ENCODE results near the gene ALX4.

DNA sequence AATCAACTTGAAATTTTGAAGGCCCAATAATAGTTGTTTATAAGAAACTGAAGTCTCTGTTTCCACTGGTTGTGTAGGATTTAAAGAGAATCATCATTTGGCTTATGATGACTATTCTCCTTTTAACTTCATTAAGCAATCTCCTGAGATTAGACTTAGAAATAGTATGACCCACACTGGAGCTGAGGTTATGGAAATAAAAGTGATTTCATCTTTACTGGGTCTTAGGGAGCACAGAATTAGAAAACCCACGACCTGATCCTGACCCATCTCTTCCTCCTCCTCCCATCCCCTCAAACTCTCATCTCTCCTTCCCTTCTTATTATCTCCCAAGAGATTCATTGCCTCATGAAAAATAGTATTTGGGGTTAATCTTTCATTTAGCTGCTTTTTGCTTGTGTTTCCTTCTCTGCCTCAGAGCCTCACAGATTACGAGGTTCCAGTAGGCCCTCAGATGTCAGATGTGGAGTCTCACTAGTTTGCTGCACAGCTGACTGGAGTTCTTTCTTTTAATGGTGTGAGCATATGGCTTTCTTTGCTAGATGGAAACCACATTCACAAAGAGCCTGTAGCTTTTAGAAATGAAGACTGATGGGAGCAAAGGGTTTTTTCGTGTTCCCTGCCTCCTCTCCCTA lies 85.0 kb downstream of the ALX4 start:
- TF ChIP-seq, protein P1, sequence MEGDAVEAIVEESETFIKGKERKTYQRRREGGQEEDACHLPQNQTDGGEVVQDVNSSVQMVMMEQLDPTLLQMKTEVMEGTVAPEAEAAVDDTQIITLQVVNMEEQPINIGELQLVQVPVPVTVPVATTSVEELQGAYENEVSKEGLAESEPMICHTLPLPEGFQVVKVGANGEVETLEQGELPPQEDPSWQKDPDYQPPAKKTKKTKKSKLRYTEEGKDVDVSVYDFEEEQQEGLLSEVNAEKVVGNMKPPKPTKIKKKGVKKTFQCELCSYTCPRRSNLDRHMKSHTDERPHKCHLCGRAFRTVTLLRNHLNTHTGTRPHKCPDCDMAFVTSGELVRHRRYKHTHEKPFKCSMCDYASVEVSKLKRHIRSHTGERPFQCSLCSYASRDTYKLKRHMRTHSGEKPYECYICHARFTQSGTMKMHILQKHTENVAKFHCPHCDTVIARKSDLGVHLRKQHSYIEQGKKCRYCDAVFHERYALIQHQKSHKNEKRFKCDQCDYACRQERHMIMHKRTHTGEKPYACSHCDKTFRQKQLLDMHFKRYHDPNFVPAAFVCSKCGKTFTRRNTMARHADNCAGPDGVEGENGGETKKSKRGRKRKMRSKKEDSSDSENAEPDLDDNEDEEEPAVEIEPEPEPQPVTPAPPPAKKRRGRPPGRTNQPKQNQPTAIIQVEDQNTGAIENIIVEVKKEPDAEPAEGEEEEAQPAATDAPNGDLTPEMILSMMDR (conservative IDR thresholded peaks at IDR 0.05; ENCODE audit: low read length): no peak
- no peak for TF ChIP-seq EZH2phosphoT487 (IDR thresholded peaks at IDR 0.05; ENCODE audit: borderline replicate concordance, low read depth, low read length)

All from OCI-LY7 (cell line).